Loucy (cell line): ENCODE results near the gene NRIP1.

Experiments
- EZH2phosphoT487 ChIP-seq: fragments of 200-600 bp; IDR thresholded peaks from 2 replicates; pipeline ENCODE4 v1.6.1; 2018; ENCODE audit warnings: antibody characterized with exemption, mild to moderate bottlenecking, moderate library complexity, borderline replicate concordance
- TF ChIP-seq, protein P1 (sequence below): fragments of 200-600 bp; sonication (generic); conservative IDR thresholded peaks from 2 replicates; pipeline ENCODE4 v1.5.1; 2014; ENCODE audit warnings: mild to moderate bottlenecking, antibody characterized with exemption, low read length

DNA sequence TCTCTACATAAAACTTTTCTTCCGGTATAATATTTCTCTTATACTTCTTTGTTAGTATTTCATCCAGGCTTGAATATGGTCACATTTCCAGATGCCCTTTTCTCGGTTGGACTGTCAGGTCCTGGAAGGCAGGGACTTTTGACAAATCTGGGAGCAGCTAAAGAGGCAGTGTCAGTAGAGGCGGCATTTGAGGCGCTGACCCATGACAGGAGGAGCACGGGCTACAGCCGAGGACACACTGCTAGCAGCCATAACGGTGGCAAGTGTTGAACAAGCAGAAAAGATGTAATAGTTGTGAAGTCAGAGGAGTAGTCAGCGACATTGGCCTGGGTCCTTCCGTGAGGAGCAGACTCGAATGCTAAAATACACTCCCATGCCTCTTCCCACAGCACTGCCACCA lies 14.5 kb upstream of the NRIP1 start:
- TF ChIP-seq, protein P1, sequence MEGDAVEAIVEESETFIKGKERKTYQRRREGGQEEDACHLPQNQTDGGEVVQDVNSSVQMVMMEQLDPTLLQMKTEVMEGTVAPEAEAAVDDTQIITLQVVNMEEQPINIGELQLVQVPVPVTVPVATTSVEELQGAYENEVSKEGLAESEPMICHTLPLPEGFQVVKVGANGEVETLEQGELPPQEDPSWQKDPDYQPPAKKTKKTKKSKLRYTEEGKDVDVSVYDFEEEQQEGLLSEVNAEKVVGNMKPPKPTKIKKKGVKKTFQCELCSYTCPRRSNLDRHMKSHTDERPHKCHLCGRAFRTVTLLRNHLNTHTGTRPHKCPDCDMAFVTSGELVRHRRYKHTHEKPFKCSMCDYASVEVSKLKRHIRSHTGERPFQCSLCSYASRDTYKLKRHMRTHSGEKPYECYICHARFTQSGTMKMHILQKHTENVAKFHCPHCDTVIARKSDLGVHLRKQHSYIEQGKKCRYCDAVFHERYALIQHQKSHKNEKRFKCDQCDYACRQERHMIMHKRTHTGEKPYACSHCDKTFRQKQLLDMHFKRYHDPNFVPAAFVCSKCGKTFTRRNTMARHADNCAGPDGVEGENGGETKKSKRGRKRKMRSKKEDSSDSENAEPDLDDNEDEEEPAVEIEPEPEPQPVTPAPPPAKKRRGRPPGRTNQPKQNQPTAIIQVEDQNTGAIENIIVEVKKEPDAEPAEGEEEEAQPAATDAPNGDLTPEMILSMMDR = no peak
- TF ChIP-seq EZH2phosphoT487 = no peak
